Measurements from ENCODE around the gene UVSSA.

The UVSSA gene

GRCh38 chr4:1364748-1365147 is 17.7 kb downstream of the UVSSA start:
- no peak for TF ChIP-seq CTCF (IDR thresholded peaks at IDR 0.05)

- TF ChIP-seq CTCF (IDR thresholded peaks at IDR 0.05), result no peak
Measured at GRCh38 chr4:1365271-1366178, 18.5 kb downstream of the UVSSA start.

DNA sequence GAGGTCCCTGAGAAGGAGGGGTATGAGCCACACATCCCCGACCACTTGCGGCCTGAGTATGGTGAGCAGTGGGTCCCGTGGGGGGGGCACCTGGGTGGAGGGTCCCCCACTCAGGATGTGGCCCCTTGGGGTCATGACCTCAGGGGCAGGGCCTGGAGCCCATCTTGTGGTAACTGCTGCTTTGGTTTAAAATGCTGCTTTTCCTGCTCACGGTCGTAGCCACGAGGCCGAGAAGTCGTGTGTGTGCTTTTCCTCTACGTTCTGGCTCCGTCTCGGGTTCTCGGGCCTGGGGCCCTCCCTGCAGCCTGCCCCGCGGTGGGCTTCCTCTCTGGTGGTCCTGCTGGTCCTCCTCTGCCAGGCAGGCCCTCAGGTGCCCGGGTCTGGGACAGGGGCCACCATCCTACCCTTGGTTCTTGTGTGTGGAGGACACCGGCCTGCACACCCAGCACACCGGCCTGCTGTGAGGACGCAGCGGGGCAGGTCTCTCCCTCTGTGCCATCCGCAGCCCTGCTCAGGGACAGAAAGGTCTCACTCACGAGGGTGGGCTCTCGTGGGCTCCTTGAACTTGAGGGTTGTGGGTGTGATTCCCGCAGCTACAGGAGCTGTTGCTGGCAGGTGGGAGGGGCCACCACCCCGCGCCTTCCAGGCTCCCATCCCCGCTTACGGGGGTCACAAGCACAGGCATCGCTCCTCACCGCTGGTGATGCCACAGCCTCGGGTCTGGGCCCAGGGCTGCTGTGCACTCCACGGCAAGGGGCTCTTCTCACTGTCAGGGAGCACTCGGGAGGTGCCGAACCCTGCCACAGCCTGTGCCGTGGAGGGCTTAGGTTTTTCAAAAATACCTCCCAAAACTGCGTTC is 19.6 kb downstream of the UVSSA start:
- no peak for TF ChIP-seq CTCF (IDR thresholded peaks at IDR 0.05)

DNA sequence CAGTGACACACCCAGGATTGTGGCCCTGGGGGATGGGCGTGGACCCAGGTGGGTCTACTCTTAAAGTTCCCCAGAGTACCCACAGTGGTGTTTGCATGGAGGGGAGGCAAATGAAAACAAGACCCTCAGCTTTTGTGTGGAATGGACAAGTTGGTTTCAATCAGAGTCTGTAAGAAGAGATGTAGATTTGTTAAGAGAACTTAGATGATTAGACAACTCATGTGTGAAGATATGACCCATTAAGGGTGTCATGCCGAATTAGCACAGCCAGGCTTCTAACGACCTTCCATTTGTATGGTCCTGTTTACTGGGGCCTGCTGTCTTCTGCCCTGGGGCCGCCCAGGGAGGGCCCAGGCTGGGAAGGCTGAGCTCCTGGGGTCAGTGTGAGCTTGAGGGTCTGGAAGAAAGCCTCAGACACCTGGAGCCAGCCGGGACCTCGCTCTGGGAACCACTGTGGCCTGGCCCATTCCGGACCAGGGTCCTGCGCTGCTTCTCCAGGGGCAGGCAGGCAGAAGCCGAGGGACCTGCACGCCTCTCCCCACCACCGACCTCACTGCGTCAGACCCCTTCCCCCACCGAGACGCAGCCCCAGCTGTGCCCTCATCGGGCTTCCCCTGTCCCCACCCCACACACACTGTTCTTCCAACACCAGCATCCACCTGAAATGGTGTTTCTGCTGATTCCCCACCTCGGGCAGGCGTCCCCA is 20.4 kb downstream of the UVSSA start:
- TF ChIP-seq CTCF (IDR thresholded peaks at IDR 0.05), result no peak

- no peak for TF ChIP-seq CTCF (IDR thresholded peaks at IDR 0.05)
Measured at GRCh38 chr4:1367936-1368289, 20.9 kb downstream of the UVSSA start.

DNA sequence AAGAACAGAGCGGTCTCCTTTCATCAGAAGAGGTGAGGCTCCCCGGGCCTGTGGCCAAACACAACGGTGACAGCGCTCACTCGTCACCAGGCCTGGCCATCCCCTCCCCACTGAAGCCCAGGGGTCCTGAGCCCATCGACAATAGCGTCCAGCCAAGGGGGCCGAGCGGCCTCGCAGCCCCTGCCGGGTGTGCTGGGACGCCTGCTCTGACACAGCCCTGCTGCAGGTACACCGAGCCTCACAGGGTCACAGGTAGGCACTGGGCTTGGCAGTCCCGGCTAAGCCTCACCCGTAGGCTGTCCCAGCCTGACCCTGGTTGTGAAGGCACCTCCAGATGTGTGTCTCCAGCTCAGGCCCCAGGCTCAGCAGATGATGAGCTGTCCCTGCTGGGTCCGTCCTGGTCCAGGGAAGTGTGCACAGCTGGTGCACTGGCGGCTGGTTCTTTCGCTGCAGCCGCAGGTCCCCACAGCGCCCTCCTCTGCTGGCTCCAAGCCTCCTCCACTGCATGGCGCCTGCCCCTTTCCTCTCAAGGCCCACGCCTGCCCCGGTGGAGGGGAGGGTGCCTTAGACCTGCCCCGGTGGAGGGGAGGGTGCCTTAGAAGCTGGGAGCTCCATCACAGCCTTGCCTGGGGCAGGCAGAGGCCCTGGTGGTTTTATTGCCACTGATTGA is 21.5 kb downstream of the UVSSA start:
- TF ChIP-seq CTCF (IDR thresholded peaks at IDR 0.05), result no peak

DNA sequence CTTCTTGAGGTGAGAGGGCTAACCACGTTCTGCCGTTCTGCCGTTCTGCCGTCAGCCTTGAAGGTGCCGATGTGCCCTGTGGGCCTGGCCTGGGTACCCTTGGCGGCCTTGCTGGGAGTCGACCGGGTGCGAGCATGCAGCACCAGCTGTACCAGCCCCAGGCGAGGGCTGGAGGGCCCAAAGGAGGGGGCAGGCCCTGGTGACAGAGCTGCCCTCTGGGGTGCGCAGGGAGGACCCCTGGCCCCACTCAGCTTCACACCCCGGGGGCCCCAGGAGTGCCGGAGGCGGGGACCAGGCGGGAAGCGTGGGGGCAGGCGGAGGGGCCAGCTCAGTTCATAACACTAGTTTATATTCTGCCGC is 22.1 kb downstream of the UVSSA start:
- TF ChIP-seq CTCF (IDR thresholded peaks at IDR 0.05), result no peak
